Glutamatergic neuron (in vitro differentiated cells): Measurements from ENCODE around the gene PCNP. TPM values are rescaled to one million over a fixed set of nuclear protein-coding genes. Genes with fewer than 3 reads are reported as not detected.

Experiments used
- DNase-seq: peaks from one replicate; pipeline ENCODE4 v3.0.0; 2022
- H3K27ac Mint-ChIP-seq: one replicate; pipeline ENCODE4 v1.8.0; 2020; ENCODE audit warnings: mild to moderate bottlenecking, mixed read lengths, inconsistent platforms; ENCODE audit not compliant: unreplicated experiment
- H3K27me3 Mint-ChIP-seq: one replicate; pipeline ENCODE4 v1.8.0; 2020; ENCODE audit warnings: mild to moderate bottlenecking, moderate library complexity, mixed read lengths, inconsistent platforms; ENCODE audit not compliant: unreplicated experiment
- H3K36me3 Mint-ChIP-seq: one replicate; pipeline ENCODE4 v1.8.0; 2020; ENCODE audit warnings: mild to moderate bottlenecking, mixed read lengths, inconsistent platforms; ENCODE audit not compliant: unreplicated experiment
- H3K4me1 Mint-ChIP-seq: one replicate; pipeline ENCODE4 v1.8.0; 2020; ENCODE audit warnings: mild to moderate bottlenecking, low read depth, mixed read lengths, inconsistent platforms; ENCODE audit not compliant: unreplicated experiment
- H3K4me3 Mint-ChIP-seq: one replicate; pipeline ENCODE4 v1.8.0; 2020; ENCODE audit warnings: mild to moderate bottlenecking, mixed read lengths, inconsistent platforms; ENCODE audit not compliant: unreplicated experiment
- H3K9me3 Mint-ChIP-seq: one replicate; pipeline ENCODE4 v1.8.0; 2020; ENCODE audit warnings: mild to moderate bottlenecking, moderate library complexity, mixed read lengths, inconsistent platforms; ENCODE audit not compliant: unreplicated experiment
- CTCF ChIP-seq: fragments of 200-600 bp; sonication (generic); IDR thresholded peaks from one replicate; pipeline ENCODE4 v1.5.0; 2021; ENCODE audit not compliant: partially characterized antibody, unreplicated experiment
- total RNA-seq: library from RNA; stranded (reverse); fragmentation: NEBNext Ultra II Directional; extraction: Animal tissue kit (Norgen Biotek cat#: 25700); gene quantifications from one replicate; pipeline ENCODE4 v1.2.1, GENCODE V29; 2021; ENCODE audit not compliant: unreplicated experiment

Gene PCNP
- total RNA-seq, 1 donor from 2014 or later = 131 TPM

GRCh38 chr3:101632586-101632985, 58.6 kb downstream of the PCNP start:
- no peak for TF ChIP-seq CTCF

DNA sequence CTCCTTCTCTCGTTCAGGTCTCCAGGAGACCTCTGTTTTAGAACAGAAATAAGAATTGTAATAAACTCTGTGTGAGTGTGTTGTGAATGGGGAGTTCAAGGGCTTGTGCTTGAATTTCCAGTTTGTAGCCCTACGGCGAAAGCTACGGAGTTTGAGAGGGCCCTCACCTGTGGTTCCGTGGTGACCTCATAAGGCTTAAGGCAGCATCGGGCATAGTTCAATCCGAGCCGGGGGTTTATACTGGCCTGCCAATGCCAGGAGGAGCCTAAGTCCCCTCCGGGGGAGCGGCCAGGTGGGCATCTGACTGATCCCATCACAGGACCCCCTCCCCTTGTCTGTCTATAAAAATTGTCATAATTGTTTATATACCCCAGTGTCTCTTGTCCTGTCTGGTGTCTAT, 59.2 kb downstream of the PCNP start:
- H3K27ac Mint-ChIP-seq = no peak overlapping the region
- H3K36me3 Mint-ChIP-seq = no peaks in the 10 kb centered on the region
- H3K9me3 Mint-ChIP-seq = peaks cover 4% of the 10 kb centered on the region
- no peak overlapping the region for H3K4me3 Mint-ChIP-seq
- H3K27me3 Mint-ChIP-seq = peaks cover 3% of the 10 kb centered on the region
- DNase-seq = no peak
- no peaks in the 10 kb centered on the region for H3K4me1 Mint-ChIP-seq
- no peak for TF ChIP-seq CTCF

More at GRCh38 chr3:101632586-101632985, 58.6 kb downstream of the PCNP start:
- no peak for DNase-seq
- Mint-ChIP-seq H3K9me3 (peaks cover 4% of the 10 kb centered on the region), H3K27ac (no peak overlapping the region), H3K36me3 (no peaks in the 10 kb centered on the region), H3K4me3 (no peak overlapping the region), H3K27me3 (peaks cover 3% of the 10 kb centered on the region), H3K4me1 (no peaks in the 10 kb centered on the region)

- no peak for DNase-seq
Observed at GRCh38 chr3:101634591-101635196, 60.7 kb downstream of the PCNP start.

DNA sequence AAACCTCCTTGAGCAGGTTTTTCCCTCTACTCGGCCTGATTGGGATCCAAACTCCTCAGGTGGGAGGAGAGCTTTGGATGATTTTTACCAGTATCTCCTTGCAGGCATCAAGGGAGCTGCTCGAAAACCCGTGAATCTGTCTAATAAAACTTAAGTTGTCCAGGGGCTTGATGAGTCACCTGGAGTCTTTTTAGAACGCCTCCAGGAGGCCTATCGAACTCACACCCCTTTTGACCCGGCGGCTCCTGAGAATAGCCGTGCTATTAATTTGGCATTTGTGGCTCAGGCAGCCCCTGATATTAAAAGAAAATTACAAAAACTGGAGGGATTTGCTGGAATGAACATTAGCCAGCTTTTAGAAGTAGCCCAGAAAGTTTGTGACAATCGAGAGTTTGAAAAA, 61.4 kb downstream of the PCNP start:
- no peak overlapping the region for H3K4me3 Mint-ChIP-seq
- DNase-seq = no peak
- no peak overlapping the region for H3K27ac Mint-ChIP-seq

More at GRCh38 chr3:101634591-101635196, 60.7 kb downstream of the PCNP start:
- H3K27ac Mint-ChIP-seq = no peak overlapping the region
- H3K36me3 Mint-ChIP-seq = no peaks in the 10 kb centered on the region
- H3K9me3 Mint-ChIP-seq = peaks cover 4% of the 10 kb centered on the region
- H3K27me3 Mint-ChIP-seq = peaks cover 2% of the 10 kb centered on the region
- H3K4me1 Mint-ChIP-seq = no peaks in the 10 kb centered on the region
- TF ChIP-seq CTCF = no peak
- H3K4me3 Mint-ChIP-seq = no peak overlapping the region

More for the DNA sequence above, 61.4 kb downstream of the PCNP start:
- Mint-ChIP-seq H3K27me3 (peaks cover 2% of the 10 kb centered on the region), H3K36me3 (no peaks in the 10 kb centered on the region), H3K9me3 (peaks cover 4% of the 10 kb centered on the region), H3K4me1 (no peaks in the 10 kb centered on the region)
- TF ChIP-seq CTCF = no peak
